ENCODE measurements around the gene DCC. TPM values are rescaled to one million over a fixed set of nuclear protein-coding genes. Genes with fewer than 3 reads are reported as not detected.
A peak's percentile ranks its signal among the peaks of the same experiment; 100 is the strongest.

Gene DCC
- total and polyA plus RNA-seq, 2 experiments from 2014 or later: 0.53 to 0.73 TPM

GRCh38 chr18:52504589-52504988 is 164.6 kb downstream of the DCC start:
- Mint-ChIP-seq H3K27me3 (ENCODE audit: insufficient read depth, low read depth, poor library complexity) (peaks cover 5% of the 10 kb centered on the region), H3K36me3 (ENCODE audit: low read depth) (no peaks in the 10 kb centered on the region), H3K4me1 (peaks cover 3% of the 10 kb centered on the region; the same call in 1 of the 3 replicates), H3K27ac (no peak overlapping the region), H3K4me3 (no peak overlapping the region), H3K9me3 (no peaks in the 10 kb centered on the region)
- H3K27me3 ChIP-seq (ENCODE audit: insufficient read depth): no peaks in the 10 kb centered on the region
- no peaks in the 10 kb centered on the region for H3K79me2 ChIP-seq (replicated peaks; ENCODE audit: insufficient read depth)
- no peaks in the 10 kb centered on the region for H4K20me1 ChIP-seq (replicated peaks; ENCODE audit: insufficient read depth)
- H2AFZ ChIP-seq: 0 out of 2 replicates have a peak overlapping the region, but pooled peaks have one; percentile 3
- no peaks in the 10 kb centered on the region for H3K36me3 ChIP-seq (ENCODE audit: insufficient read depth)
- DNase-seq (ENCODE audit: low spot score) (no peak), ATAC-seq (no peak)
- 0 out of 2 replicates have a peak, but pooled peaks cover 6% of the 10 kb centered on the region for H3K9me2 ChIP-seq (ENCODE audit: insufficient read depth)
- H3F3A ChIP-seq (replicated peaks; ENCODE audit: low read depth): no peaks in the 10 kb centered on the region
- TF ChIP-seq REST (IDR thresholded peaks at IDR 0.05; ENCODE audit: unreplicated experiment) (no peak), EZH2phosphoT487 (IDR thresholded peaks at IDR 0.05; ENCODE audit: unreplicated experiment) (no peak), JUNB (IDR thresholded peaks at IDR 0.05; ENCODE audit: unreplicated experiment) (no peak), EZH2 (IDR thresholded peaks at IDR 0.05; ENCODE audit: low read depth, unreplicated experiment) (no peak), STAT1 (IDR thresholded peaks at IDR 0.05; ENCODE audit: unreplicated experiment) (no peak), POLR2AphosphoS5 (IDR thresholded peaks at IDR 0.05; ENCODE audit: low read depth) (no peak), NANOG (IDR thresholded peaks at IDR 0.05; ENCODE audit: borderline replicate concordance) (no peak), CREB1 (CRISPR knock-in tag; IDR thresholded peaks at IDR 0.05; ENCODE audit: low read depth) (no peak)
- TF ChIP-seq, protein P1, sequence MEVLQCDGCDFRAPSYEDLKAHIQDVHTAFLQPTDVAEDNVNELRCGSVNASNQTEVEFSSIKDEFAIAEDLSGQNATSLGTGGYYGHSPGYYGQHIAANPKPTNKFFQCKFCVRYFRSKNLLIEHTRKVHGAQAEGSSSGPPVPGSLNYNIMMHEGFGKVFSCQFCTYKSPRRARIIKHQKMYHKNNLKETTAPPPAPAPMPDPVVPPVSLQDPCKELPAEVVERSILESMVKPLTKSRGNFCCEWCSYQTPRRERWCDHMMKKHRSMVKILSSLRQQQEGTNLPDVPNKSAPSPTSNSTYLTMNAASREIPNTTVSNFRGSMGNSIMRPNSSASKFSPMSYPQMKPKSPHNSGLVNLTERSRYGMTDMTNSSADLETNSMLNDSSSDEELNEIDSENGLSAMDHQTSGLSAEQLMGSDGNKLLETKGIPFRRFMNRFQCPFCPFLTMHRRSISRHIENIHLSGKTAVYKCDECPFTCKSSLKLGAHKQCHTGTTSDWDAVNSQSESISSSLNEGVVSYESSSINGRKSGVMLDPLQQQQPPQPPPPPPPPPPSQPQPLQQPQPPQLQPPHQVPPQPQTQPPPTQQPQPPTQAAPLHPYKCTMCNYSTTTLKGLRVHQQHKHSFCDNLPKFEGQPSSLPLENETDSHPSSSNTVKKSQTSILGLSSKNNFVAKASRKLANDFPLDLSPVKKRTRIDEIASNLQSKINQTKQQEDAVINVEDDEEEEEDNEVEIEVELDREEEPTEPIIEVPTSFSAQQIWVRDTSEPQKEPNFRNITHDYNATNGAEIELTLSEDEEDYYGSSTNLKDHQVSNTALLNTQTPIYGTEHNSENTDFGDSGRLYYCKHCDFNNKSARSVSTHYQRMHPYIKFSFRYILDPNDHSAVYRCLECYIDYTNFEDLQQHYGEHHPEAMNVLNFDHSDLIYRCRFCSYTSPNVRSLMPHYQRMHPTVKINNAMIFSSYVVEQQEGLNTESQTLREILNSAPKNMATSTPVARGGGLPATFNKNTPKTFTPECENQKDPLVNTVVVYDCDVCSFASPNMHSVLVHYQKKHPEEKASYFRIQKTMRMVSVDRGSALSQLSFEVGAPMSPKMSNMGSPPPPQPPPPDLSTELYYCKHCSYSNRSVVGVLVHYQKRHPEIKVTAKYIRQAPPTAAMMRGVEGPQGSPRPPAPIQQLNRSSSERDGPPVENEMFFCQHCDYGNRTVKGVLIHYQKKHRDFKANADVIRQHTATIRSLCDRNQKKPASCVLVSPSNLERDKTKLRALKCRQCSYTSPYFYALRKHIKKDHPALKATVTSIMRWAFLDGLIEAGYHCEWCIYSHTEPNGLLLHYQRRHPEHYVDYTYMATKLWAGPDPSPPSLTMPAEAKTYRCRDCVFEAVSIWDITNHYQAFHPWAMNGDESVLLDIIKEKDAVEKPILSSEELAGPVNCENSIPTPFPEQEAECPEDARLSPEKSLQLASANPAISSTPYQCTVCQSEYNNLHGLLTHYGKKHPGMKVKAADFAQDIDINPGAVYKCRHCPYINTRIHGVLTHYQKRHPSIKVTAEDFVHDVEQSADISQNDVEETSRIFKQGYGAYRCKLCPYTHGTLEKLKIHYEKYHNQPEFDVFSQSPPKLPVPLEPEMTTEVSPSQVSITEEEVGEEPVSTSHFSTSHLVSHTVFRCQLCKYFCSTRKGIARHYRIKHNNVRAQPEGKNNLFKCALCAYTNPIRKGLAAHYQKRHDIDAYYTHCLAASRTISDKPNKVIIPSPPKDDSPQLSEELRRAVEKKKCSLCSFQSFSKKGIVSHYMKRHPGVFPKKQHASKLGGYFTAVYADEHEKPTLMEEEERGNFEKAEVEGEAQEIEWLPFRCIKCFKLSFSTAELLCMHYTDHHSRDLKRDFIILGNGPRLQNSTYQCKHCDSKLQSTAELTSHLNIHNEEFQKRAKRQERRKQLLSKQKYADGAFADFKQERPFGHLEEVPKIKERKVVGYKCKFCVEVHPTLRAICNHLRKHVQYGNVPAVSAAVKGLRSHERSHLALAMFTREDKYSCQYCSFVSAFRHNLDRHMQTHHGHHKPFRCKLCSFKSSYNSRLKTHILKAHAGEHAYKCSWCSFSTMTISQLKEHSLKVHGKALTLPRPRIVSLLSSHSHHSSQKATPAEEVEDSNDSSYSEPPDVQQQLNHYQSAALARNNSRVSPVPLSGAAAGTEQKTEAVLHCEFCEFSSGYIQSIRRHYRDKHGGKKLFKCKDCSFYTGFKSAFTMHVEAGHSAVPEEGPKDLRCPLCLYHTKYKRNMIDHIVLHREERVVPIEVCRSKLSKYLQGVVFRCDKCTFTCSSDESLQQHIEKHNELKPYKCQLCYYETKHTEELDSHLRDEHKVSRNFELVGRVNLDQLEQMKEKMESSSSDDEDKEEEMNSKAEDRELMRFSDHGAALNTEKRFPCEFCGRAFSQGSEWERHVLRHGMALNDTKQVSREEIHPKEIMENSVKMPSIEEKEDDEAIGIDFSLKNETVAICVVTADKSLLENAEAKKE (CRISPR knock-in tag; IDR thresholded peaks at IDR 0.05): no peak
- TF ChIP-seq, protein P2, sequence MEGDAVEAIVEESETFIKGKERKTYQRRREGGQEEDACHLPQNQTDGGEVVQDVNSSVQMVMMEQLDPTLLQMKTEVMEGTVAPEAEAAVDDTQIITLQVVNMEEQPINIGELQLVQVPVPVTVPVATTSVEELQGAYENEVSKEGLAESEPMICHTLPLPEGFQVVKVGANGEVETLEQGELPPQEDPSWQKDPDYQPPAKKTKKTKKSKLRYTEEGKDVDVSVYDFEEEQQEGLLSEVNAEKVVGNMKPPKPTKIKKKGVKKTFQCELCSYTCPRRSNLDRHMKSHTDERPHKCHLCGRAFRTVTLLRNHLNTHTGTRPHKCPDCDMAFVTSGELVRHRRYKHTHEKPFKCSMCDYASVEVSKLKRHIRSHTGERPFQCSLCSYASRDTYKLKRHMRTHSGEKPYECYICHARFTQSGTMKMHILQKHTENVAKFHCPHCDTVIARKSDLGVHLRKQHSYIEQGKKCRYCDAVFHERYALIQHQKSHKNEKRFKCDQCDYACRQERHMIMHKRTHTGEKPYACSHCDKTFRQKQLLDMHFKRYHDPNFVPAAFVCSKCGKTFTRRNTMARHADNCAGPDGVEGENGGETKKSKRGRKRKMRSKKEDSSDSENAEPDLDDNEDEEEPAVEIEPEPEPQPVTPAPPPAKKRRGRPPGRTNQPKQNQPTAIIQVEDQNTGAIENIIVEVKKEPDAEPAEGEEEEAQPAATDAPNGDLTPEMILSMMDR (conservative IDR thresholded peaks at IDR 0.05; ENCODE audit: low read depth in 2 of 2): no peak
- no peak overlapping the region for H3K4me2 ChIP-seq
- no peak overlapping the region for H3K4me3 ChIP-seq
- peaks cover 3% of the 10 kb centered on the region; the same call in 1 of the 2 replicates for H3K4me1 ChIP-seq (ENCODE audit: insufficient read depth)
- no peak overlapping the region for H3K27ac ChIP-seq (ENCODE audit: low read depth)

Measured in GM23338 (cell line).